Cardiac muscle cell (in vitro differentiated cells and primary cell): Measurements from ENCODE around the gene OR1L6. TPM values are rescaled to one million over a fixed set of nuclear protein-coding genes. Genes with fewer than 3 reads are reported as not detected.

ENCODE experiments used
- DNase-seq, 2 donors: peaks; one replicate each; pipeline versions ENCODE4 v3.0.0 to v3.0.0-alpha.2; 2010 to 2017; ENCODE audit warnings: low read depth in 1 of 2, low spot score in 1 of 2
- H3K27ac ChIP-seq: fragments of 200-600 bp; sonication (generic); 2 replicates; pipeline ENCODE4 v1.5.1; 2016
- H3K27me3 ChIP-seq: fragments of 200-600 bp; sonication (generic); 2 replicates; pipeline ENCODE4 v1.6.0; 2016; ENCODE audit warnings: control low read depth
- H3K36me3 ChIP-seq: fragments of 200-600 bp; sonication (generic); 2 replicates; pipeline ENCODE4 v1.5.1; 2016; ENCODE audit warnings: control low read depth
- H3K4me1 ChIP-seq: fragments of 200-600 bp; sonication (generic); 2 replicates; pipeline ENCODE4 v1.8.1; 2017; ENCODE audit warnings: low read depth, mild to moderate bottlenecking, mixed run types
- H3K4me3 ChIP-seq: fragments of 200-600 bp; sonication (generic); 2 replicates; pipeline ENCODE4 v1.5.1; 2016; ENCODE audit warnings: mild to moderate bottlenecking
- H3K9me3 ChIP-seq: fragments of 200-600 bp; sonication (generic); 2 replicates; pipeline ENCODE4 v1.5.1; 2017; ENCODE audit warnings: low read depth, mild to moderate bottlenecking, control low read depth
- polyA plus RNA-seq: library from polyadenylated mRNA; unstranded; fragments of >200 nt; fragmentation: Nextera tagmentation; extraction: Ambion mirVana; gene quantifications from 2 replicates; pipeline ENCODE4 v1.2.1, GENCODE V29; 2016
- total RNA-seq: library from RNA; depleted of rRNA; stranded (reverse); fragments of >200 nt; gene quantifications from 2 replicates; pipeline ENCODE4 v1.2.3, GENCODE V29; 2016
- TF ChIP-seq, protein P1 (sequence below): IDR thresholded peaks from 2 replicates; pipeline ENCODE4 v1.5.1; 2012; ENCODE audit warnings: low read depth, mild to moderate bottlenecking, low read length

OR1L6 gene
- total and polyA plus RNA-seq, 2 experiments from 2014 or later = 0.56 TPM; not detected in 1

GRCh38 chr9:122791872-122792669 is 50.0 kb downstream of the OR1L6 start:
- no peak overlapping the region for H3K4me3 ChIP-seq
- TF ChIP-seq, protein P1, sequence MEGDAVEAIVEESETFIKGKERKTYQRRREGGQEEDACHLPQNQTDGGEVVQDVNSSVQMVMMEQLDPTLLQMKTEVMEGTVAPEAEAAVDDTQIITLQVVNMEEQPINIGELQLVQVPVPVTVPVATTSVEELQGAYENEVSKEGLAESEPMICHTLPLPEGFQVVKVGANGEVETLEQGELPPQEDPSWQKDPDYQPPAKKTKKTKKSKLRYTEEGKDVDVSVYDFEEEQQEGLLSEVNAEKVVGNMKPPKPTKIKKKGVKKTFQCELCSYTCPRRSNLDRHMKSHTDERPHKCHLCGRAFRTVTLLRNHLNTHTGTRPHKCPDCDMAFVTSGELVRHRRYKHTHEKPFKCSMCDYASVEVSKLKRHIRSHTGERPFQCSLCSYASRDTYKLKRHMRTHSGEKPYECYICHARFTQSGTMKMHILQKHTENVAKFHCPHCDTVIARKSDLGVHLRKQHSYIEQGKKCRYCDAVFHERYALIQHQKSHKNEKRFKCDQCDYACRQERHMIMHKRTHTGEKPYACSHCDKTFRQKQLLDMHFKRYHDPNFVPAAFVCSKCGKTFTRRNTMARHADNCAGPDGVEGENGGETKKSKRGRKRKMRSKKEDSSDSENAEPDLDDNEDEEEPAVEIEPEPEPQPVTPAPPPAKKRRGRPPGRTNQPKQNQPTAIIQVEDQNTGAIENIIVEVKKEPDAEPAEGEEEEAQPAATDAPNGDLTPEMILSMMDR = no peak
- H3K4me1 ChIP-seq = no peaks in the 10 kb centered on the region
- H3K9me3 ChIP-seq = no peaks in the 10 kb centered on the region
- no peaks in the 10 kb centered on the region for H3K36me3 ChIP-seq
- H3K27me3 ChIP-seq = no peaks in the 10 kb centered on the region
- DNase-seq = no peak
- no peak overlapping the region for H3K27ac ChIP-seq

DNA sequence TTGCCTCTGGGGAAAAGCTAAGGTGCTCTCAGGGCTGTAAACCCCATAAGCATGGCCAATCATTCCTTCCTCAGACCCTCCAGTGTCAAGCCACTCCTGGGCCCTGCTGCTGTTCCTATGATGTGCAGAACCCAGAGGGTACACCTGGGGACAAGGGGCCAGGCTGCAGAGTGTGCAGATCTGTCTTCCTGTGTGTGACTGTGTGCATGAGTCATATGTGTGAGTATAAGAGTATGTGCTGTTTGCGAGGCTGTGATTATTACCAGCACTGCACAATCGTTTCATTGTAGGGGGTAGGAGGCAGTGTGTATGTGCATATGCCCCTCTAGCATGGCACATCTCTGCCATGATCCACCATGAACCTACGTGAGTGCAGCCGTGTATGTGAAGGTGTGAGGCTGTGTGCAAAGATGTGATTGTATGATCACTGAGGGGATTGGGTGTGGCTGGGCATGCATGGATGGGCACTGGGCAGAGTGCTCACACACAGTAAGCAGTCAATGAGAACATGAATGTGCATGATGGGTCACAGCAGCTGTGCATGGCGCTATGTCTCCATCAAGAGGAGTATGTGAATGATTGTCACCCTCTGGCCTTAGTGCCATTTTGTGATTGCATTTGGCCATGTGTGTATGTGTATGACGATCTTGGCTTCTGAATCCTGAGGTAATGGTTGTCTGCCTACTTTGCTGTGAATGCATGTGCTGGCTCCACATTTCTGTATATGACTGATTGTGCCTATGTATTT is 55.4 kb downstream of the OR1L6 start:
- Histone ChIP-seq H3K9me3 (no peaks in the 10 kb centered on the region), H3K36me3 (no peaks in the 10 kb centered on the region), H3K4me3 (no peak overlapping the region), H3K27ac (no peak overlapping the region), H3K27me3 (no peaks in the 10 kb centered on the region), H3K4me1 (no peaks in the 10 kb centered on the region)
- DNase-seq = no peak
- TF ChIP-seq, protein P1 = no peak

Other genes starting within 250 kb of the OR1L6 start
- gene OR1J2, start 231.5 kb upstream of the OR1L6 start, total RNA-seq = not detected in 2 replicates
- not detected in 2 replicates for gene OR1J2, start 231.5 kb upstream of the OR1L6 start, polyA plus RNA-seq
- not detected in 2 replicates for gene OR1J4, start 223.2 kb upstream of the OR1L6 start, total RNA-seq
- gene OR1J4, start 223.2 kb upstream of the OR1L6 start, polyA plus RNA-seq = not detected in 2 replicates
- gene OR1N1, start 215.0 kb upstream of the OR1L6 start, total RNA-seq = not detected in 2 replicates
- not detected in 2 replicates for gene OR1N1, start 215.0 kb upstream of the OR1L6 start, polyA plus RNA-seq
- gene OR1N2, start 189.2 kb upstream of the OR1L6 start, total RNA-seq = not detected in 2 replicates
- gene OR1N2, start 189.2 kb upstream of the OR1L6 start, polyA plus RNA-seq = not detected in 2 replicates
- gene OR1L8, start 158.9 kb upstream of the OR1L6 start, total RNA-seq = not detected in 2 replicates
- gene OR1L8, start 158.9 kb upstream of the OR1L6 start, polyA plus RNA-seq = not detected in 2 replicates
- not detected in 2 replicates for gene OR1Q1, start 127.6 kb upstream of the OR1L6 start, total RNA-seq
- not detected in 2 replicates for gene OR1Q1, start 127.6 kb upstream of the OR1L6 start, polyA plus RNA-seq
- not detected in 2 replicates for gene OR1B1, start 84.7 kb upstream of the OR1L6 start, total RNA-seq
- gene OR1B1, start 84.7 kb upstream of the OR1L6 start, polyA plus RNA-seq = not detected in 2 replicates
- not detected in 2 replicates for gene OR1L1, start 80.6 kb upstream of the OR1L6 start, total RNA-seq
- not detected in 2 replicates for gene OR1L1, start 80.6 kb upstream of the OR1L6 start, polyA plus RNA-seq
- gene OR1L3, start 67.2 kb upstream of the OR1L6 start, total RNA-seq = not detected in 2 replicates
- gene OR1L3, start 67.2 kb upstream of the OR1L6 start, polyA plus RNA-seq = not detected in 2 replicates
- gene OR1L4, start 18.3 kb upstream of the OR1L6 start, total RNA-seq = not detected in 2 replicates
- gene OR1L4, start 18.3 kb upstream of the OR1L6 start, polyA plus RNA-seq = not detected in 2 replicates
- not detected in 2 replicates for gene OR5C1, start 46.6 kb downstream of the OR1L6 start, total RNA-seq
- gene OR5C1, start 46.6 kb downstream of the OR1L6 start, polyA plus RNA-seq = not detected in 2 replicates
- gene OR1K1, start 57.8 kb downstream of the OR1L6 start, total RNA-seq = not detected in 2 replicates
- 0.20 and 0.44 TPM in 2 replicates for gene OR1K1, start 57.8 kb downstream of the OR1L6 start, polyA plus RNA-seq
- gene PDCL, start 86.3 kb downstream of the OR1L6 start, total RNA-seq = 17.4 and 20.8 TPM in 2 replicates
- 14.2 and 15.3 TPM in 2 replicates for gene PDCL, start 86.3 kb downstream of the OR1L6 start, polyA plus RNA-seq
- gene RC3H2, start 163.1 kb downstream of the OR1L6 start, total RNA-seq = 48.9 and 57.7 TPM in 2 replicates
- 31.1 and 37.7 TPM in 2 replicates for gene RC3H2, start 163.1 kb downstream of the OR1L6 start, polyA plus RNA-seq
- 5.4 and 6.0 TPM in 2 replicates for gene ZBTB6, start 171.0 kb downstream of the OR1L6 start, total RNA-seq
- 2.5 and 4.5 TPM in 2 replicates for gene ZBTB6, start 171.0 kb downstream of the OR1L6 start, polyA plus RNA-seq
- 5.0 and 8.1 TPM in 2 replicates for gene ZBTB26, start 189.2 kb downstream of the OR1L6 start, total RNA-seq
- gene ZBTB26, start 189.2 kb downstream of the OR1L6 start, polyA plus RNA-seq = 3.3 and 10.0 TPM in 2 replicates
- 29.8 and 44.4 TPM in 2 replicates for gene RABGAP1, start 198.7 kb downstream of the OR1L6 start, total RNA-seq
- 37.4 and 39.4 TPM in 2 replicates for gene RABGAP1, start 198.7 kb downstream of the OR1L6 start, polyA plus RNA-seq